ENCODE measurements around the gene CMSS1. TPM values are rescaled to one million over a fixed set of nuclear protein-coding genes. Genes with fewer than 3 reads are reported as not detected.
A peak's percentile ranks its signal among the peaks of the same experiment; 100 is the strongest.

Gene CMSS1
- 20.2 TPM for polyA plus RNA-seq
- long read RNA-seq, donor 1, result 0 reads
- long read RNA-seq, donor 2, partial matches to known transcripts, result 99 of 102 reads
- long read RNA-seq, donor 2, other reads (novel, unspliced or antisense), result 0 of 102 reads
- long read RNA-seq, donor 3, result 0 reads
- long read RNA-seq, donor 4, result 0 reads
- long read RNA-seq, donor 5, result 0 reads
- long read RNA-seq, donor 6, partial matches to known transcripts, result 49 of 49 reads
- long read RNA-seq, donor 6, other reads (novel, unspliced or antisense), result 0 of 49 reads
- long read RNA-seq, donor 7, partial matches to known transcripts, result 39 of 39 reads
- long read RNA-seq, donor 7, other reads (novel, unspliced or antisense), result 0 of 39 reads
- long read RNA-seq, donor 8, partial matches to known transcripts, result 12 of 12 reads
- long read RNA-seq, donor 8, other reads (novel, unspliced or antisense), result 0 of 12 reads
- long read RNA-seq, donor 9, partial matches to known transcripts, result 79 of 80 reads
- long read RNA-seq, donor 9, other reads (novel, unspliced or antisense), result 0 of 80 reads
- long read RNA-seq, donor 10, partial matches to known transcripts, result 40 of 40 reads
- long read RNA-seq, donor 10, other reads (novel, unspliced or antisense), result 0 of 40 reads
- long read RNA-seq, donor 11, partial matches to known transcripts, result 34 of 35 reads
- long read RNA-seq, donor 11, other reads (novel, unspliced or antisense), result 0 of 35 reads

GRCh38 chr3:99817437-99818240, at the start of gene CMSS1:
Gene CMSS1, plus strand, starts transcription at chr3:99817862.
- peak; percentile 90 to 97 for DNase-seq
- no CpG with 5 or more reads among the region's 60 CpGs for WGBS (ENCODE audit: insufficient coverage, low lambda C conversion rate)
- Histone ChIP-seq H3K4me1 (ENCODE audit: control insufficient read depth, insufficient read depth, low read length) (peaks cover 3% of the 10 kb centered on the region), H3K27me3 (ENCODE audit: control insufficient read depth, insufficient read depth, low read length) (no peaks in the 10 kb centered on the region), H3K9me3 (ENCODE audit: control insufficient read depth, low read depth, low read length) (no peaks in the 10 kb centered on the region), H3K36me3 (ENCODE audit: control insufficient read depth, insufficient read depth, low read length) (no peaks in the 10 kb centered on the region), H3K27ac (ENCODE audit: low read length) (peak within 1 kb of the TSS; percentile 90), H3K4me3 (ENCODE audit: low read length) (peak within 1 kb of the TSS; percentile 79)

- H3K27ac ChIP-seq (ENCODE audit: low read length), result no peak overlapping the region
- no peaks in the 10 kb centered on the region for H3K9me3 ChIP-seq (ENCODE audit: control insufficient read depth, low read depth, low read length)
- DNase-seq, result no peak
- H3K4me1 ChIP-seq (ENCODE audit: control insufficient read depth, insufficient read depth, low read length), result no peaks in the 10 kb centered on the region
- H3K27me3 ChIP-seq (ENCODE audit: control insufficient read depth, insufficient read depth, low read length), result no peaks in the 10 kb centered on the region
- no peak overlapping the region for H3K4me3 ChIP-seq (ENCODE audit: low read length)
- WGBS (ENCODE audit: insufficient coverage, low lambda C conversion rate), result no CpG with 5 or more reads among the region's 1 CpG
- no peaks in the 10 kb centered on the region for H3K36me3 ChIP-seq (ENCODE audit: control insufficient read depth, insufficient read depth, low read length)
Measured at GRCh38 chr3:99768126-99768525, 49.5 kb upstream of the CMSS1 start.

GRCh38 chr3:99768808-99769501, 48.7 kb upstream of the CMSS1 start:
- no peaks in the 10 kb centered on the region for H3K27me3 ChIP-seq (ENCODE audit: control insufficient read depth, insufficient read depth, low read length)
- no peaks in the 10 kb centered on the region for H3K36me3 ChIP-seq (ENCODE audit: control insufficient read depth, insufficient read depth, low read length)
- no peak overlapping the region for H3K27ac ChIP-seq (ENCODE audit: low read length)
- no peak for DNase-seq
- H3K4me3 ChIP-seq (ENCODE audit: low read length), result no peak overlapping the region
- no peaks in the 10 kb centered on the region for H3K4me1 ChIP-seq (ENCODE audit: control insufficient read depth, insufficient read depth, low read length)
- no peaks in the 10 kb centered on the region for H3K9me3 ChIP-seq (ENCODE audit: control insufficient read depth, low read depth, low read length)
- WGBS (ENCODE audit: insufficient coverage, low lambda C conversion rate), result 88% methylated on average over 1 of the region's 2 CpGs

GRCh38 chr3:99772171-99772570, 45.5 kb upstream of the CMSS1 start:
- Histone ChIP-seq H3K36me3 (ENCODE audit: control insufficient read depth, insufficient read depth, low read length) (no peaks in the 10 kb centered on the region), H3K4me3 (ENCODE audit: low read length) (no peak overlapping the region), H3K9me3 (ENCODE audit: control insufficient read depth, low read depth, low read length) (no peaks in the 10 kb centered on the region), H3K27me3 (ENCODE audit: control insufficient read depth, insufficient read depth, low read length) (no peaks in the 10 kb centered on the region), H3K4me1 (ENCODE audit: control insufficient read depth, insufficient read depth, low read length) (no peaks in the 10 kb centered on the region), H3K27ac (ENCODE audit: low read length) (no peak overlapping the region)
- DNase-seq, result no peak
- 100% methylated on average over 3 of the region's 3 CpGs for WGBS (ENCODE audit: insufficient coverage, low lambda C conversion rate)

- no peak overlapping the region for H3K27ac ChIP-seq (ENCODE audit: low read length)
- no peak for DNase-seq
- H3K9me3 ChIP-seq (ENCODE audit: control insufficient read depth, low read depth, low read length), result no peaks in the 10 kb centered on the region
- H3K4me1 ChIP-seq (ENCODE audit: control insufficient read depth, insufficient read depth, low read length), result no peaks in the 10 kb centered on the region
- H3K4me3 ChIP-seq (ENCODE audit: low read length), result no peak overlapping the region
- WGBS (ENCODE audit: insufficient coverage, low lambda C conversion rate), result no CpG with 5 or more reads among the region's 1 CpG
- no peaks in the 10 kb centered on the region for H3K36me3 ChIP-seq (ENCODE audit: control insufficient read depth, insufficient read depth, low read length)
- H3K27me3 ChIP-seq (ENCODE audit: control insufficient read depth, insufficient read depth, low read length), result no peaks in the 10 kb centered on the region
Measured at GRCh38 chr3:99772671-99773070, 45.0 kb upstream of the CMSS1 start.

GRCh38 chr3:99774467-99774866, 43.2 kb upstream of the CMSS1 start:
- DNase-seq, result no peak
- Histone ChIP-seq H3K9me3 (ENCODE audit: control insufficient read depth, low read depth, low read length) (no peaks in the 10 kb centered on the region), H3K36me3 (ENCODE audit: control insufficient read depth, insufficient read depth, low read length) (no peaks in the 10 kb centered on the region), H3K4me3 (ENCODE audit: low read length) (no peak overlapping the region), H3K27me3 (ENCODE audit: control insufficient read depth, insufficient read depth, low read length) (no peaks in the 10 kb centered on the region), H3K4me1 (ENCODE audit: control insufficient read depth, insufficient read depth, low read length) (no peaks in the 10 kb centered on the region), H3K27ac (ENCODE audit: low read length) (no peak overlapping the region)
- WGBS (ENCODE audit: insufficient coverage, low lambda C conversion rate), result 60% methylated on average over 1 of the region's 2 CpGs

GRCh38 chr3:99776516-99777209, 41.0 kb upstream of the CMSS1 start:
- H3K27me3 ChIP-seq (ENCODE audit: control insufficient read depth, insufficient read depth, low read length), result peaks cover 2% of the 10 kb centered on the region
- H3K9me3 ChIP-seq (ENCODE audit: control insufficient read depth, low read depth, low read length), result no peaks in the 10 kb centered on the region
- 80% methylated on average over 2 of the region's 5 CpGs for WGBS (ENCODE audit: insufficient coverage, low lambda C conversion rate)
- no peak overlapping the region for H3K4me3 ChIP-seq (ENCODE audit: low read length)
- no peak overlapping the region for H3K27ac ChIP-seq (ENCODE audit: low read length)
- H3K4me1 ChIP-seq (ENCODE audit: control insufficient read depth, insufficient read depth, low read length), result no peaks in the 10 kb centered on the region
- no peaks in the 10 kb centered on the region for H3K36me3 ChIP-seq (ENCODE audit: control insufficient read depth, insufficient read depth, low read length)
- no peak for DNase-seq

GRCh38 chr3:99777210-99777549, 40.5 kb upstream of the CMSS1 start:
- 100% methylated on average over 1 of the region's 2 CpGs for WGBS (ENCODE audit: insufficient coverage, low lambda C conversion rate)
- Histone ChIP-seq H3K36me3 (ENCODE audit: control insufficient read depth, insufficient read depth, low read length) (no peaks in the 10 kb centered on the region), H3K9me3 (ENCODE audit: control insufficient read depth, low read depth, low read length) (no peaks in the 10 kb centered on the region), H3K27ac (ENCODE audit: low read length) (no peak overlapping the region), H3K27me3 (ENCODE audit: control insufficient read depth, insufficient read depth, low read length) (peaks cover 2% of the 10 kb centered on the region), H3K4me3 (ENCODE audit: low read length) (no peak overlapping the region), H3K4me1 (ENCODE audit: control insufficient read depth, insufficient read depth, low read length) (no peaks in the 10 kb centered on the region)
- DNase-seq, result no peak

- Histone ChIP-seq H3K4me1 (ENCODE audit: control insufficient read depth, insufficient read depth, low read length) (no peaks in the 10 kb centered on the region), H3K9me3 (ENCODE audit: control insufficient read depth, low read depth, low read length) (no peaks in the 10 kb centered on the region), H3K27ac (ENCODE audit: low read length) (no peak overlapping the region), H3K4me3 (ENCODE audit: low read length) (no peak overlapping the region), H3K27me3 (ENCODE audit: control insufficient read depth, insufficient read depth, low read length) (peaks cover 2% of the 10 kb centered on the region), H3K36me3 (ENCODE audit: control insufficient read depth, insufficient read depth, low read length) (no peaks in the 10 kb centered on the region)
- 80% methylated on average over 1 of the region's 2 CpGs for WGBS (ENCODE audit: insufficient coverage, low lambda C conversion rate)
- no peak for DNase-seq
Measured at GRCh38 chr3:99777708-99778107, 40.0 kb upstream of the CMSS1 start.
